CD4-positive, alpha-beta T cell treated with Interleukin-15 for 4 hours (primary cell): ENCODE measurements around the gene ATE1.
"Not testable (repeated sequence)": the region's sequence is repeated elsewhere in the genome, so short reads cannot be mapped to it uniquely, and the experiment has no call there.

Experiments
- DNase-seq: peaks from one replicate; pipeline ENCODE4 v3.0.0-alpha.2; 2020; ENCODE audit warnings: low spot score

Gene ATE1

DNA sequence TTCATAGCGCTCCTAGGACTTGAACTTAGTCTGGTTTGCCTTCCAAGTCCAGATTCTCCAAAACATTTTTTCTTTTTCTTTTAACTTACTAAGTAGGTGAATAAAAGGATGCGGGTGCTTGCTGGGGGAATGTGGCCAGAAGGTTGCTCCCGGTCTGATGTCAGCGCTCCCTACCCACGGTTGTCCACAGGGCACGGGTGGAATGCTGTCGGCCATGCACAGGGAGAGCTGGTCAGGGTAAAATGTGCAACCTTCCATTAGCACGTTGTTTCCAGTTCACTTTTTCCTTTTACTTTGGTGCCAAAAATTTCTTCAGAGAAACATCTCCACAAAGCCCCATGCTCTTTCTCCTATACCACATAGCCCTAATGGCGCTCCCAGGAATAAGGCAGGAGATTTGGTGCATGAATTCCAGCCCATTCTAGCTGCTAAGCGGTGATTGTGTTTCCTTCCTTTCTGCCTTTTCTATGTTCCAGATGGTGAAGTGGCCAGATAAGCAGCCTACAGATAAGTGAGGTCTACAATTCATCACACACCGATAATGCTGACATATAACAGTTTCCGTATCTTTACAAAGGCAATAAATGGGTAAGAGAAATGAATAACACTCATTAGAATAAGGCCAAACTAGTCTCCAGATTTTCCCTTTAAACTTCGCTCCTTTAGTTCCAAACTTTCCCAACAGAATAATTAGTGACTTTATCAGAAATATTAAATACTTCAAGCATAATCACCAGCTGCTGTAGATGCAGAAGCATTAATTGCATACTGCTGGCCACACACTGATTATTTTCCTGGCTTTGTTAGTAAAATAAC is 191.3 kb downstream of the ATE1 start:
- DNase-seq = no peak

DNA sequence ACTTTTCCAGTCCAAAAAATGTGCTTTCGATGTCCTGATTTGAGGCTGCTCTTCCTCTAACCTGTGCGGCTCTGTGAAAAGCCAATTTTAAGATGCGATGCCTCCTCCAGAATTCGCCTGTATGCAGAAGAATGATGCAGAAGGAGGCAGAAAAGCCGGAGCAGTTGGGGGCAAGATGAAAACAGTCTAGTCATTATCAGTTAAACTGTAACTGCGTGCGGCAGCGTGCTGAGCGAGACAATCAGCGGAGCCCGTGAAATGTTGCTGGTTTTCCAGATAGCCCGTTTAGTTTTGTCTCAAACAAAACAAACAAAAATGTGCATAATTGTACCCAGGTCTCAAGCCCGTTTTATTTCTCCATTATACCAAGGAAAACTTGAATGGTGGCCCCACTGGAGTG is 192.6 kb downstream of the ATE1 start:
- no peak for DNase-seq

DNA sequence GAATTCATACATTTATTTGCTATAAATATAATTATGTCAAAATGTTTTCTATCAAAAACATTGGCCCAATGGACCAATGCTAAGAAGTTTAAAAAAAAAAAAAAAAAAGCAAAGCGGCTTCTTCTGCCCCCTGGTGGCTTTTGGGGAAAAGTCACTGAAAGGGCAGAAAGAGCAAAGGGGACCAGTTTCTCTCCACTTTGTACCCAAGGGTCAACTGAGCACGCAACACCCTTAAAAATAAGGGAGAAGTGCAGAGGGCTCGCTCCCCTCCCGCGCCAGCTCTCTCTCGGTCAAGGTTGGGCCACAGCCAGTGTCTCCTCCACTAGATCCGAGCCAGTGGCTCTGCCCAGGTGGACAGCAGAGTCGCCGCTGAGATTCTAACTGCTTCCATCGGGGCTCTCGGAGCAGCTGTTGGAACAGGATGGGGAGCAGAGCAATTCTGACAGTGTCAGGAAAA is 193.2 kb downstream of the ATE1 start:
- DNase-seq = no peak

DNA sequence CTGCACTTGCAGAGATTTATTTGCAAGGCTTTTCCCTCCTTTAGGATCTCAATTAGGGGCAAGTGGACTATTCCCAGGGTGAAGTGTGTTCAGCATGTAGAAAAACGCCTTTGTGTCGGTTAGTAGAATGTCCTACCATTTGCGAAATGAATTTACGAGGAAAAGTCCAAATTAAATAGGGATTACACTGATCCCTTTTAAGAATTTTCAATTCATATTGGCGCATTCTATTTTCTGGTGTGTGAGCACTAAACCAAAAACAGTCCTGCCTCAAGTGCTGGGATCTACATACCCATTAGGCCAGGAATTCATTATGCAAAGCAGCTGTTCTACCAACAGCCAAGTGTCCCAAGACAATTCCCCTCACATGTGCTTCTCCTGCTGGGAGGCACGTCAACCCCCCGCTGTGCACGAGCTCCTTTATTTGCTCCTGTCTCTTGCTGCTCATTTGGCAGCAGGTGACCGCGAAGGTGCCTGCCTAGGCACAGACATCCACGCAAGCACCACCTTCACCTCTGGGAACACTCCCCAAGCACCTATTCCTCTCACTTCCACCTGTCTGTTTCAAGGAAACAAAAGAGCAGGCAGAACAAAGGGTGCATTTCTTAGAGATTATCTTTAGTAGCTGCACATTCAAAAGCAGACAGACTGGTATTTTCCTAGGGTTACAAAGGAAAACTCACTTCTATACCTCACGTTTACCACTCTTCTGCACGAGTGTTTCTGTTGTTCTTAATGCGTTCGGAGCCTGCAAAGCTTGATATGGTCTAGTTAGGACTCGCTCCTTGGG is 195.0 kb downstream of the ATE1 start:
- DNase-seq = no peak

DNA sequence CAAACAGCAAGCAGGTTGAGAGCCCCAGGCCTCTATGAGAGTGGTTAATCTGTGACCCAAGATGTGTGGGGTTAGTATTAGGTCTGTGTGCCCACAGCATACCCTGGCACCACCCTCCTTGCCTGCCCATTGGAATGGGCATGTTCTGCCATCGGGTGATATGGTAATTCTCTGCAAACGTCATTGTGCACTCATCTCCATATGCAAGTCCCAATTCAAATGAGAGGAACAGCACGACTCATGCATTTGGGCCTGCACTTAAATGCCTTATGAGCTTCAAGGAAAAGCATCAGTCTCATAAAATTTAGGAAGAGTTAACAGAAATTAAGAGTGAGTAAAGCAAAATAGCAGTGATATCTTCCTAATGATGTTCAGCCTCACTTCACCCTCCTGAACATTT is 195.7 kb downstream of the ATE1 start:
- DNase-seq = no peak

DNA sequence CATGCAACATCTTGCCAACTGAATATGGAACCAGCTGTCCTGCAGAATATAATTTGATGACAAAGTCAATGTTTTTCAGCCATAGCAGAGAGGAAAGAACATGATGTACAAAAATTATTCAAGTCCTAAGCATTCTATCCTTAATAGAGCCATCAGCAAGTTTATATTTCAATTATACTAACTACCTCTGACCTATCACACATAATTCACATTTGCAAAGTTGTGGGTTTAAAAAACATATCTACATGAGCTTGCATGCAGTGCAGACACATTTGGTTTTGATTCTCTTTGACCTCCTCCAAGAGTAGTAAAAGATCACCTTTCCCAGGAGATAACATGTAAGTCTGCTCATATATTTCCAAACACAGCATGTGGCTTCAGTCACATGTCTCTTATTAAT is 203.5 kb downstream of the ATE1 start:
- no peak for DNase-seq

DNA sequence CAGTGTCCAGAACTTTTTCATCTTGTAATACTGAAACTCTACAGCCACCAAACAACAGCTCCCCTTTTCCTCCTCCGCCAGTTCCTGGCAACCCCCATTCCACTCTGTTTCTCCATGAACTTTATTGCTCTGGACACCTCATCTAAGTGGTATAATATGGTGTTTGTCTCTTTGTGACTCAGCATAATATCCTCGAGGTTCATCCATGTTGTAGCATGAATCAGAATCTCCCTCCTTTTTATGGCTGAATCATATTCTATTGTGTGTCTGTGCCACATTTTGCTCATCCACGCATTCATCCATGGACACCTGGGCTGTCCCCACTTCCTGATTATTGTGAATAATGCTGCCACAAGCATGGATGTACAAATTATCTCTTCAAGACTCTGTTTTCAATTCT is 205.2 kb downstream of the ATE1 start:
- DNase-seq = no peak

DNA sequence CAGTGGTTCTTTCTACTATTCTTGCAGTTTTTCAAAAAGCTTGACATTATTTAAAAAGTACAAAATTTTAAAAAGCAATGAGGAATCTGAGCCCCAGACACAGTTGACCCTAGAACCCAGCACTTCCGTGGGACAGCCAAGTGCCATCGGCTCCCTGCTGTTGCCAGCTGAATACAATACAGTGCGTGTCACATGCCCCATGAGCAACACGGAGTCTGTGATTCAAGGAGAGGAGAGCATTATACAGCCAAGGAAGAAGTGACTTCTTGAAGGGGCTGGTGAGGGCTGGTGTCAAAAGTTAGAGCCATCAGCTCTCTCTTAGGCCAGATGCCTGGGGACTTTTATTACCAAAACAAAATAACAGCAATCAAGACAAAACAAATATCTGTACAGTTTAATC is 206.6 kb downstream of the ATE1 start:
- DNase-seq = no peak

DNA sequence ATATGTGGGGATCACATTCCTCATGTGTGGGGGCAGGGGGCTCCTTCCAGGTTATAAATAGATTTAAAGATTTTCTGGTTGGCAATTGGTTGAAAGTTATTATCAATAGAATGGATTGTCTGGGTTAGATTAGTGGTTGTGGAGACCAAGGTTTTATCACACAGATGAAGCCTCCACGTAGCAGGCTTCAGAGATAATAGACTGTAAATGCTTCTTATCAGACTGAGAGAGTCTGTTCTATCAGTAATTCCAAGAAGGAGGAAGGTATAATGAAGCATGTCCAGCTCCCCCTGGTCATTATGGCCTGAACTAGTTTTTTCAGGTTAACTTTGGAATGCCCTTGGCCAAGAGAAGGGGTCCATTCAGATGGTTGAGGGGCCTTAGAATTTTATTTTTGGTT is 211.9 kb downstream of the ATE1 start:
- DNase-seq = no peak

DNA sequence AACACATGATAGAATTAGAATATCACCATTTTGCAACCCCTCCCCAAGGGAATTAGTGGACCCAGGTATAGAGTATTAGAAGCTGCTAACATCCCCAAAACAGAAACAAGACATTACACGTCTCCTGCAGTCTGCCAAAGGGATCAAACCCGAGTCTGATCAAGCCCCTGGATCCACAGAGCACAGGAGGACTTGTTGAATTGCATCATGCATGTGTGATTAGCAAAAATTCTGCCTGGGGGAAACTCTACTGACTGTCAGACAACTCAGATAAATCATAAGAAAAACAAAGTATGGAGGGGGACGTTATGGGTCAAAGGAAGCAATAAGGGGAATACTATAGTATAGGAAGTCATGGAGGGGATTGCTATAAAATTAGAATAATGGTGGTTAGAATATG is 212.8 kb downstream of the ATE1 start:
- no peak for DNase-seq

DNA sequence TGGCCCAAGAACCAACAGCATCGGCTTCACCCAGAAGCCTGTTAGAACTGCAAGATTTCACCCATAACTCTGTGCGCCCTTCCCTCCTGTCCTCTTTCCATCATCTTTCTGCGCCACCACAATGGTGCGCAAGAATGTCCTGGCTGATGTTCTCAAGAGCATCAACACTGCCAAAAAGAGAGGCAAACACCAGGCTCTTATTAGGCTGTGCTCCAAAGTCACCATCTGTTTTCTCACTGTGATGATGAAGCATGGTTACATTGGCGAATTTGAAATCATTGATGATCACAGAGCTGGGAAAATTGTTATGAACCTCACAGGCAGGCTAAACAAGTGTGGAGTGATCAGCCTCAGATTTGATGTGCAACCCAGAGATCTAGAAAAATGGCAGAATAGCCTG is 214.3 kb downstream of the ATE1 start:
- no peak for DNase-seq

DNA sequence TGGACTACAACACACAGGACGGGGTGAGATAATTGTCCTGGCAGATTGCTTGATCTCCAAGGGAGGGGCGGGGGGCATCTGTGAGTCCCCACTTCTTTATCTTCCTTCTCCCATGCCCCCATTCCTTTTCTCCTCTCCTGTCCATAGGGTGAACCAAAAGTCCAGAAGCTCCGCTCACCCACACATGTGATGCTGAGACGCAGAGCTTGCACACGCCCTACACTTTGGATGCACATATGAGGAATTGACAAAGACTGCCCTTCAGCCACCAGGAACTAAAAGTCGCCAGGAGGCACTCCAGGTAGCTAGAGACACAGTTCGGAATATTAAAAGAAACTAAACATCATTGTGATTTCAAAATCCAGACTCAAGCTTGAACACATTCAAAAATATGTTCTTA is 216.9 kb downstream of the ATE1 start:
- DNase-seq = no peak

DNA sequence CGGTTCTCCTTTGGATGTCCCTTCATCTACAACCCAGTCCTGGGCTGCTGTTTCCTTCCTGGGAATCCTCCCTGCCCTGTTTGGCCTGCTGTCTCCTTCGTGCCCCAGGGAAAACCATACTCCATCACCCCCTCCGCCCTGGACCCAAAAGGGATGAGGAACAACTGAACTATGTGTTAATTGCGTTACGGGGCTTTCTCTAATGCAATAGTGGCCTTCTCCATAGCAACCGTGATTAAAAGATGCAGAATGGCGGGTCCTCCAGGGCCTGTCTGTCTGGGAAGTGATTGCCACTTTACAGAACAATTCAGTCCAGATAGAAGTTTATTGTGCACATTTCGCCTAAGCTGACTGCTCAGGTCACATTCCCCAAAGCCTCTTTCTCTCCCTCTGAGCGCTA is 217.6 kb downstream of the ATE1 start:
- no peak for DNase-seq

DNA sequence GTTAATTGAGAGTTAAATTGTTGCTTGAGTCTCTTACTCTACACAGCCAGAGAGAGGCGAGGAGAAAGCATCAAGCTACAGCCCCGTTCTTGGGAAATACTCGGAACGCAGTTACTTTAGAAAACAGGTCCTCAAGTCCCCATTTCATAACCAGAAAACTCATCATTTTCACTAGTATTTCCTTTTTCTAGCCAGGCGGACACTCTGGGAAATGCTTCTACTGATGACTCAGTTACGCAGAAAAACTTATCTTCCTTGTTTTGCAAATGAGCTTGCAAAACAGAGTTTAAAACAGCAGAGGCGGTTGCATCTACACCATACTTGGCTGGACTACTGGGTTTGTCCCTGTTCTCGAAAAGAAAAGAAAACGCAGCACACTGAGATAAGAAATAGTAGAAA is 218.2 kb downstream of the ATE1 start:
- DNase-seq = no peak

DNA sequence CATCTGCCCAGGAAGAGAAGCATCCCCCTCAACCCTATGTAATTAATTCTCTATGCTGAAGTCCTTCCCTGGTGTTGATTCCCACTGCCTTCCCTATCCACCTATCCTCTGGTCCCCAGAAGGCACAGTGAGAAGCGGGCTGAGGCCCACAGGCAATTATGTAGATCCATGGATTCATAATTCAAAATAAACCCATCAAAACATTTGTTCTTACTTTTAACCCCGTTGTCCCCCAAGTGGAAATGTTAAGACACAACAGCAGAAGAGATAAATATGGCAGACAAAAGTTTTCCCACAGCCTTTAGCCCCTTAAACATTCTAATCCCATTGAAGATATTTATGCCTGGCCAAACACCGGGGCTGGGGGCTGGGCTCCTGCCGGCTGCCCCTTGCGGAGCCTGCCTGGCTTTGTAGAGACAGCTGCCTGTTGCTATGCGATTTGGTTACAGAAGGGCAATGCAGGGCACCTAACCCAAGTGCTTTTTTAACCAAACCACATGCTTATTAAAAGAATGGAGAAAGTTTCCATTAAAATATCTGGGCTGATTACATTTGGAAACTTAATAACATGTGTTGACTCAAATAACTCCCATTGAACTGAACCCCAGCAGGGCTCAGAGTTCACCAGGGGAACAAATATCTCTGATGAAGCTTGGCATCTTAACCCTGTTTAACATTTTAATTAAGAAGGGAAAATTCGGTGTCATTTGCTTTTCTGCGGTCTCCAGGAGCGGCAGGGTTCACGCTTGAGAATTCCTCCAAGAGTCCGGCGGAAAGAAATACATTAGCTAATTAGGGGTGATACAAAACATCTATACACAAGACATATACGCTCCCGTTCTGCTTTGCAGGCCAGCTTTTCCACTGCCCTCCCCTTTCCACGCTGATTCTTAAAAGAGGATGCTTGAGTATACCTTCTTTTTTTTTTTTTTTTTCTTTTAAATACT is 218.8 kb downstream of the ATE1 start:
- DNase-seq = no peak

DNA sequence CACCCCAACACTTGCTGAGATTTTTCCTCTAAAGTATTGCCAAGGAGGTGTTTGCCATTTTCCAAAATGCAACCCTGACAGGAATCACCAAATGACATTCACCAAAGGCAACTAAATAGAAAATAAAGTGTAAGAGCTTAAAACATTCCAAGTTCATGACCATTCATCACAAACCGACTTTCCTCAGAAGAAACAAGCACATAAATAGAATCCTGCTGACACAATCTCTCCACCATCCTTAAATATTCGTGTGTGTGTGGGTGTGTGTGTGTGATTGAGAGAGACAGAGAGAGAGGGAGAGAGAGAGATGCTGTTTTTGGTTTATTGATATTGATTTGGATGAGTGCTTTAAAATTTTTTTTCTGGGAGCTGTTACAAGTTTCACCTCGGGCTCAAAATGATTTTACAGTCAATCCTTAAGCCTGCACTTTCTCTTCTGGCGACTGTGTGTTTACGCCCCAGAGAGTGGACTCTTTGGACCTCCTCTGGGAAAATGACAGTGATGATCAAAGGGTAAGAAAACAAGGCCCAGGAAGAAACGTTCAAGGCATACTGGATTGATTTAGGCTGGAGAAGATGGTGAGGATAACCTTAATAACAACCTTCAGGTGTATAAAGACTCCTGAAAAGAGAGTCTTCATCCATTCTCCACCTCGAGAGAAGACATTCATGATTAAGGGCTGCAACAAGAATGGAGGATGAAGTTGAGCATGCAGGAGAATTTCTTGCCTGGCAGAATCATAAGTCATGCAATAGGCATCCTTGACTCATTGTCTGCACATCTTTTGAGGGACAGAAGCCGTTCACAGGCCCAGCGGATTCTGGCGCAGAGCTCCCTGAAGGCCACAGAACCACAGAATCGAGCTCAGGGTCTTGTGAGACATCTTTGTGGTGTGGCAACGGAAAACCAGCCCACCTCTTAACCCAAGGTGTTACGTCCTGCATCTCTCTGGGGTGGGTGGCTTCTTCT is 225.2 kb downstream of the ATE1 start:
- DNase-seq = no peak

DNA sequence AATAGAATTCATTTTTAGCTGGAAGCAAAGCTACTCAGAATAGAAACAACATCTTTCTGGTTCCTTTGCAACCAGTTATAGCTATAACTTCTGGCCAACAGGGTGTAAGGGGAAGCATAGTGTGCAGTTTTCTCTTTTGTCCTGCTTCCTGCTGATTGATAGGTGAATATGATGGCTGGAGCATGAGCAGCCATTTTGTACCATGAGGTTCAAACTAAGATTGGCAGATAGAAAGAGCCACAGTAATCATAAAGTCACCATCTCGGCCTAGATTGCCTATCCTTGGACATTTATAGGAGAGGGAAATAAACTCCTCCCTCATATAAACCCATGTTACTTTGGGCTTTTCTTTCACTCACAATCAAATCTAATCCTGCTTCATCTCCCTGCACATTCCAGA is 227.4 kb downstream of the ATE1 start:
- DNase-seq = no peak

DNA sequence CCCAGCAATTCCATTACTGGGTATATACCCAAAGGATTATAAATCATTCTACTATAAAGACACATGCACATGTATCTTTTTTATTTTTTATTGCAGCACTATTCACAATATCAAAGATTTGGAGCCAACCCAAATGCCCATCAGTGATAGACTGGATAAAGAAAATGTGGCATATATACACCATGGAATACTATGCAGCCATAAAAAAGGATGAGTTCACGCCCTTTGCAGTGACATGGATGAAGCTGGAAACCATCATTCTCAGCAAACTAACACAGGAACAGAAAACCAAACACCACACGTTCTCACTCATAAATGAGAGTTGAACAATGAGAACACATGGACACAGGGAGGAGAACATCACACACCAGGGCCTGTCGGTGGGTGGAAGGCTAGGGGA is 228.1 kb downstream of the ATE1 start:
- not testable (repeated sequence) for DNase-seq

DNA sequence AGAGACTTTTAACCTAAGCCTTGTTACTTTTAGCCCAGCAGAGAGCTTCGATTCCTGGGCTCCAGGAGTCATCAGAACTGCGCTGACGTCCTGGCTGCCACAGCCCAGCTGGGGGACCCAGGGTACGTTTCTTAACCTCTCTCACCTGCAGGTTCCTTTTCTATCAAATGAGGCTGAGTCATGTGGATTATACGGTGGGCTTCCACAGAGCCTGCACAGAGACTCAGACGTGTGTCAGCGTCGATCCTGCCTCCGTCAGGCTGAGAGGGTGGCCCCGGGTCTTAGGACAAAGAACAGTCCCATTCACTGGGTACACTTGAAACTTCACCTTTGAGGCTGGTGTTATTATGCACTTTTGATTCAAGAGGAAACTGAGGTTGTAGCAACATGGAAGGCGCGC is 228.9 kb downstream of the ATE1 start:
- no peak for DNase-seq

DNA sequence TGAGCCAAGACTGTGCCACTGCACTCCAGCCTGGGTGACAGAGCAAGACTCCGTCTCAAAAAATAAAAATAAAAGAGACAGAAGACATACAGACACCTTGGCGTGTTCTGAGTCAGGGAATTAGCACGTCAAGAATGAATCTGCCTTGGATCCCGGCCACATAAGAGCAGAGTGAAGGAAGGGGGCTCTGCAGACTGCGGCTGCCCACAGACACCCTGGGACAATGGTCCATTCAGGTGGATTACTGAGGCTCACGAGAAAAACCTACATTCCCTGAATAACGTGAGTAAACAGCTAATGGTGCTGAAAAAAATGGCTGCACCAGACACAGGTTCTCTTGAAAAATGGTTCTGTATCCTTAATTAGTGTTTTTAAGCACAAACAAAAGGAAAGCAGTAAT is 229.5 kb downstream of the ATE1 start:
- no peak for DNase-seq

DNA sequence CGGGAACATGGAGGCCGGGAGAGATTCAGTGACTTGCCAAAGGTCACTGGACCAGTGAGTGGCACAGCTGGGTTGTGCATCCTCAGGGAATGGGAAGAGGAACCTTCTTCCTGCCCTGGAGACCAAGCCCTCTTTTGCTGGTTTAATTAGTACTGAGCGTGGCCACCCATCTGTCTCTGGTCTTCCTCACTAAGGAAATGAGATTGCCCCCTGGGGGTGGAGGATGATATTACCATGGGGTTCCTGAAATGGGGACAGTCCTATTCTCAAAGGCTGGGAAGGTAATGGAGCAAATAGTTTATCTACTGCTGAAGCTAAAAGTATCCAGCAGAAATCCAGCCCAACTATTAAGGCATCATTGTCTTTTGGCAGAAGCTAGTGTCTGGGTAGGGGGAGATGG is 231.0 kb downstream of the ATE1 start:
- DNase-seq = no peak
